Fibroblast of lung (primary cell): ENCODE measurements around the gene KCNH1. TPM values are rescaled to one million over a fixed set of nuclear protein-coding genes. Genes with fewer than 3 reads are reported as not detected.
A peak's percentile ranks its signal among the peaks of the same experiment; 100 is the strongest.

Experiments
- DNase-seq, 2 donors: peaks; one replicate each; pipeline versions ENCODE4 v3.0.0 to v3.0.0-alpha.2; 2010; ENCODE audit warnings: low read depth in 2 of 2
- H2AFZ ChIP-seq: 2 replicates; pipeline ENCODE4 v1.5.1; 2012; ENCODE audit warnings: low read length, control low read depth, inconsistent platforms
- H3K27ac ChIP-seq: 2 replicates; pipeline ENCODE4 v1.5.1; 2011; ENCODE audit warnings: low read length, control low read depth; ENCODE audit not compliant: insufficient read depth
- H3K27me3 ChIP-seq: 2 replicates; pipeline ENCODE4 v1.5.1; 2011; ENCODE audit warnings: mild to moderate bottlenecking, low read length; ENCODE audit not compliant: control insufficient read depth, insufficient read depth
- H3K36me3 ChIP-seq: 2 replicates; pipeline ENCODE4 v1.5.1; 2011; ENCODE audit warnings: low read length; ENCODE audit not compliant: control insufficient read depth, insufficient read depth
- H3K4me1 ChIP-seq: 2 replicates; pipeline ENCODE4 v1.5.1; 2011; ENCODE audit warnings: low read length; ENCODE audit not compliant: control insufficient read depth, insufficient read depth; ENCODE audit errors: extremely low read depth
- H3K4me2 ChIP-seq: 2 replicates; pipeline ENCODE4 v1.5.1; 2011; ENCODE audit warnings: low read length, control low read depth; ENCODE audit not compliant: insufficient read depth; ENCODE audit errors: extremely low read depth
- H3K4me3 ChIP-seq, 4 experiments: fragments of 200-600 bp in 1 of 4; sonication (generic) in 1 of 4; replicated peaks in 1 of 4; 2 replicates each; pipeline ENCODE4 v1.5.1; 2011 to 2016; ENCODE audit warnings: low read length in 4 of 4, low read depth in 3 of 4, mild to moderate bottlenecking in 3 of 4, control low read depth in 2 of 4, inconsistent platforms in 1 of 4, mixed read lengths in 1 of 4; ENCODE audit not compliant: insufficient read depth in 1 of 4; ENCODE audit errors: control extremely low read depth in 1 of 4
- H3K79me2 ChIP-seq: 2 replicates; pipeline ENCODE4 v1.5.1; 2012; ENCODE audit warnings: mild to moderate bottlenecking, low read length, inconsistent platforms; ENCODE audit not compliant: control insufficient read depth, insufficient read depth
- H3K9ac ChIP-seq: 2 replicates; pipeline ENCODE4 v1.5.1; 2011; ENCODE audit warnings: mild to moderate bottlenecking, low read length, control low read depth; ENCODE audit not compliant: insufficient read depth
- H3K9me3 ChIP-seq: 2 replicates; pipeline ENCODE4 v1.5.1; 2012; ENCODE audit warnings: low read depth, low read length; ENCODE audit not compliant: control insufficient read depth, insufficient read depth
- H4K20me1 ChIP-seq: 2 replicates; pipeline ENCODE4 v1.5.1; 2011; ENCODE audit warnings: low read length; ENCODE audit not compliant: control insufficient read depth, insufficient read depth; ENCODE audit errors: extremely low read depth
- EZH2 ChIP-seq: IDR thresholded peaks from 2 replicates; pipeline ENCODE4 v1.5.1; 2012; ENCODE audit warnings: low read length, control low read depth, mild to moderate bottlenecking; ENCODE audit errors: missing control alignments
- polyA plus RNA-seq, 2 donors: library from polyadenylated mRNA; depleted of rRNA in 1 of 2; stranded (reverse) in 1 of 2; unstranded in 1 of 2; fragments of >200 nt; gene quantifications; 2 replicates each; pipeline ENCODE4 v1.2.1, GENCODE V29; 2011 to 2012; ENCODE audit warnings: missing spikeins in 1 of 2
- total RNA-seq: library from RNA; depleted of rRNA; stranded (reverse); fragments of >200 nt; gene quantifications from 2 replicates; pipeline ENCODE4 v1.2.1, GENCODE V29; 2014
- TF ChIP-seq, protein P1 (sequence below), 2 donors: IDR thresholded peaks in 1 of 2; conservative IDR thresholded peaks in 1 of 2; 1 replicate in 1 of 2; 2 replicates in 1 of 2; pipeline ENCODE4 v1.5.1; 2011 to 2012; ENCODE audit warnings: low read length in 2 of 2, control low read depth in 1 of 2, inconsistent platforms in 1 of 2, low read depth in 1 of 2, mild to moderate bottlenecking in 1 of 2

The KCNH1 gene
- total and polyA plus RNA-seq, 2 donors (not counting 1 experiment from before 2014, with no cell fraction given): 0.17 to 1.5 TPM

DNA sequence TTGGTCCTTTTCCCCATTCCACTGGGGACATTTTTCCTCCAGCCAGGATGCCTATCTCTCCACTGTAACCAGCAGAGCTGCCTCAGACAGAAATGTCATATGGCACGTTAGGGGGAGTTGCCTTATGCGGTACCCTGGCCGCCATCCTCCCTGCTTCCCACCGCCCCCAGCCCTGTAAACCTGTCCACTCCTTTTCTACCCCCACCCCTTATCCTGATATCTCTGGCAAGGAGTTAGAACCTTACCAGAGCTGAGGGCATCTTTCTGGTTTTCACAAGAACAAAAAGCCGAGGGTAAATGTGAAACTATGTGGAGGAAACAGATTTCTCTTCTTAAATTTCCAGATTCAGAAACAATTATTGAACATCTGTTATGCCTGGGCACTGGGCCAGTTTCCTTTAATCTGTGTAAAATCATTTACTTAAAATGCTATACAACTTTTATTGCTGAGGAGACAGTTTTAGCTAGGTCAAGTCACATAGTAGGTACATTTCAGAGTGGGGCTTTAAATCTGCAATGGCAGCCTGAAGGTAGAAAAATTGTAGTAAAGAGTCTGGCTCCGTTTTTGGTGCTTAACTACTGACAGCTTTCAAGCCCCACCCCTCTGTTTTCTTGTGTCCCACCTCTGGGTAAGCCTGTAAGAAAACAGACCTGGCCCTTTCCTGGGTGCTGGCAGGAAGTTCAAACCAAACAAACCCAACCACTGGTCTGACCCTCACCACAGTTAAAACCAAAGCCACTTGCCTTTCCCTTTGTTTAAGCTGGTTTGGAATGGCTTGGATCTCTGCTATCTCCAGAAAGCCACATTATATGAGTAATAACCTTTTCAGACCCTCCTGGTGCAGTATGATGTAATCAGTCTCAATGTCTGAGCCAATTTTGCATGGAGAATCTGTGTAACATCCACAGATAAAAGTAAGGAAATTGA lies 486.3 kb downstream of the KCNH1 start:
- H3K9me3 ChIP-seq: no peaks in the 10 kb centered on the region
- no peaks in the 10 kb centered on the region for H3K79me2 ChIP-seq
- H3K4me3 ChIP-seq: no peak overlapping the region
- TF ChIP-seq EZH2: no peak
- TF ChIP-seq, protein P1, sequence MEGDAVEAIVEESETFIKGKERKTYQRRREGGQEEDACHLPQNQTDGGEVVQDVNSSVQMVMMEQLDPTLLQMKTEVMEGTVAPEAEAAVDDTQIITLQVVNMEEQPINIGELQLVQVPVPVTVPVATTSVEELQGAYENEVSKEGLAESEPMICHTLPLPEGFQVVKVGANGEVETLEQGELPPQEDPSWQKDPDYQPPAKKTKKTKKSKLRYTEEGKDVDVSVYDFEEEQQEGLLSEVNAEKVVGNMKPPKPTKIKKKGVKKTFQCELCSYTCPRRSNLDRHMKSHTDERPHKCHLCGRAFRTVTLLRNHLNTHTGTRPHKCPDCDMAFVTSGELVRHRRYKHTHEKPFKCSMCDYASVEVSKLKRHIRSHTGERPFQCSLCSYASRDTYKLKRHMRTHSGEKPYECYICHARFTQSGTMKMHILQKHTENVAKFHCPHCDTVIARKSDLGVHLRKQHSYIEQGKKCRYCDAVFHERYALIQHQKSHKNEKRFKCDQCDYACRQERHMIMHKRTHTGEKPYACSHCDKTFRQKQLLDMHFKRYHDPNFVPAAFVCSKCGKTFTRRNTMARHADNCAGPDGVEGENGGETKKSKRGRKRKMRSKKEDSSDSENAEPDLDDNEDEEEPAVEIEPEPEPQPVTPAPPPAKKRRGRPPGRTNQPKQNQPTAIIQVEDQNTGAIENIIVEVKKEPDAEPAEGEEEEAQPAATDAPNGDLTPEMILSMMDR (conservative IDR thresholded peaks at IDR 0.05 in 1 of 2, IDR thresholded peaks at IDR 0.05 in 1 of 2; ENCODE audit: low read depth in 1 of 2, low read length in 2 of 2): no peak
- no peaks in the 10 kb centered on the region for H3K36me3 ChIP-seq
- no peaks in the 10 kb centered on the region for H3K27me3 ChIP-seq
- H3K9ac ChIP-seq: no peak overlapping the region
- no peaks in the 10 kb centered on the region for H4K20me1 ChIP-seq
- H3K27ac ChIP-seq: no peak overlapping the region
- H3K4me2 ChIP-seq: no peak overlapping the region
- H2AFZ ChIP-seq: no peak overlapping the region
- peak; percentile 45 to 96 for DNase-seq
- H3K4me1 ChIP-seq: peaks cover 2% of the 10 kb centered on the region

DNA sequence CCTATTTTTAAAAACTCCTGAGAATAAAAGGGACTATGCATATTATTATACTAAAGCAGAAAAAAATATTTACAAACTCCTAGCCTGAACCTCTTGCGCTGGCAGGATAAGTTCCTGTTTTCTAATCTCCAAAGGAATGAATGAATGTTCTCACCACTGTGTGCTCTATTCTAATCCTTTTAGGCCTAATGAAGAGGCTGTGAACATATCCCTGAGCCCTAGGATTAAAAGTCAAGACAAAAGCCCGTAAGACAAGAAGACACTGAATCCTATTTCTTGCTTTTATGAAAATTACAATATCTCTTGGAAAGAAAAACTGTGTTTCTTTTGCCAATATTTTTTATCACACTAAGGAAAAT lies 487.7 kb downstream of the KCNH1 start:
- Histone ChIP-seq H3K4me3 (no peak overlapping the region), H3K36me3 (no peaks in the 10 kb centered on the region), H3K27me3 (no peaks in the 10 kb centered on the region), H3K9me3 (no peaks in the 10 kb centered on the region), H3K9ac (no peak overlapping the region), H3K4me2 (no peak overlapping the region), H3K27ac (no peak overlapping the region), H2AFZ (no peak overlapping the region), H3K79me2 (no peaks in the 10 kb centered on the region), H4K20me1 (no peaks in the 10 kb centered on the region), H3K4me1 (peaks cover 2% of the 10 kb centered on the region)
- TF ChIP-seq EZH2: no peak
- TF ChIP-seq, protein P1 (conservative IDR thresholded peaks at IDR 0.05 in 1 of 2, IDR thresholded peaks at IDR 0.05 in 1 of 2; ENCODE audit: low read depth in 1 of 2, low read length in 2 of 2): no peak
- DNase-seq: no peak

DNA sequence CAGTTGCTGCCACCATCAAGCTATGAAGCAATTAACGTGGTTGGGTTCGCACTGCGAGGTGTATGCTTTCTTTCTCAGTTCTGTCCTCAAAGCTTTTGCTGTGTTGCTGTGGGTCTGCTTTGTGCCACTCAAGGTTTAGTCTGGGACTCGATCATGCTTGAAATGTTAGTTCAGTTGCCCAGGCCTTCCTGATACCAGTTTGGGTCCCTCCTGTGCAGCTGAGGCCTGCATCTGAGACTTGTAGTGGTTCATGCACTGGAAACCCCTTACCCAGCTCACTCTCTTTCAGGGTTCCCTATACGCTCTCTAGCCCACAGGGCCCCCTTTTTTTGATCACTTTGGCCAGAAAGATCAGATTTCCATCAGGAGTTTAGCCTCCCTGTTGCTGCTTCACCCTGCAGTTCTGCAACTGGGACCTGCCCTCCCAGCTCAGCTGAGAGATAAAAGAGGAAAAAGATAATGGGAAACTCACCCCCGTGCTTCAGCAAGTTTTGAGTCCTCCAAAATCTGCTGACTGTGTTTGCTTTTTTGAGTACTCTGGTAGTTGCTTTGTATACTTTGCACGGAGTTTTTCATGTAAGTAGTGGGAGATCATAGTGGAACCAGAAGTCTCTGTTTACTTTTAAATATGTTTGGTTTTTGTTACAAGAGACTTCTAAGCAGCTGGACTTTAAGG lies 488.2 kb downstream of the KCNH1 start:
- Histone ChIP-seq H3K79me2 (no peaks in the 10 kb centered on the region), H3K9me3 (no peaks in the 10 kb centered on the region), H2AFZ (no peak overlapping the region), H3K4me3 (no peak overlapping the region), H3K27ac (no peak overlapping the region), H3K4me1 (peaks cover 2% of the 10 kb centered on the region), H3K4me2 (no peak overlapping the region), H3K9ac (no peak overlapping the region), H4K20me1 (no peaks in the 10 kb centered on the region), H3K36me3 (no peaks in the 10 kb centered on the region), H3K27me3 (no peaks in the 10 kb centered on the region)
- no peak for DNase-seq
- TF ChIP-seq, protein P1 (conservative IDR thresholded peaks at IDR 0.05 in 1 of 2, IDR thresholded peaks at IDR 0.05 in 1 of 2; ENCODE audit: low read depth in 1 of 2, low read length in 2 of 2): no peak
- no peak for TF ChIP-seq EZH2
